H1 (cell line): ENCODE data around the gene NCL. TPM values are rescaled to one million over a fixed set of nuclear protein-coding genes. Genes with fewer than 3 reads are reported as not detected.

Source experiments
- CTCF ChIA-PET: fragments of 300-600 bp; sonication (Branson Sonifier 250); formaldehyde crosslinking; loops from one replicate; lab custom pipeline; 2021; ENCODE audit not compliant: partially characterized antibody; lab: Charles Lee
- POLR2A ChIA-PET: fragments of 300-600 bp; sonication (Branson Sonifier 250); formaldehyde crosslinking; loops from one replicate; lab custom pipeline; 2021; ENCODE audit warnings: inconsistent platforms; ENCODE audit not compliant: partially characterized antibody; lab: Charles Lee
- DNase-seq, 2 experiments: peaks; one replicate each; pipeline versions ENCODE4 v3.0.0 to v3.0.0-alpha.2; 2010 to 2022; ENCODE audit warnings: low spot score in 2 of 2, low read depth in 1 of 2, mixed read lengths in 1 of 2
- FAIRE-seq: peaks from 2 replicates; lab custom pipeline; 2011; peaks lifted over from hg19 to GRCh38; lab: Jason Lieb, UNC
- H2AFZ ChIP-seq: 2 replicates; pipeline ENCODE4 v1.8.1; 2012; ENCODE audit warnings: low read length, inconsistent platforms
- H2AK5ac ChIP-seq: 2 replicates; pipeline ENCODE4 v1.6.1; 2013; ENCODE audit warnings: low read depth, low read length
- H2BK120ac ChIP-seq: replicated peaks from 2 replicates; pipeline ENCODE3; 2013; ENCODE audit warnings: low read depth, low read length, inconsistent platforms
- H2BK12ac ChIP-seq: 2 replicates; pipeline ENCODE4 v1.6.1; 2013; ENCODE audit warnings: low read depth, low read length
- H2BK15ac ChIP-seq: 2 replicates; pipeline ENCODE4 v1.6.1; 2013; ENCODE audit warnings: low read length
- H2BK20ac ChIP-seq: 2 replicates; pipeline ENCODE4 v1.6.1; 2013; ENCODE audit warnings: low read length
- H2BK5ac ChIP-seq: 2 replicates; pipeline ENCODE4 v1.6.1; 2013; ENCODE audit warnings: low read depth, low read length
- H3K14ac ChIP-seq: 2 replicates; pipeline ENCODE4 v1.6.1; 2013; ENCODE audit warnings: inconsistent platforms; ENCODE audit not compliant: insufficient read length
- H3K18ac ChIP-seq: 2 replicates; pipeline ENCODE4 v1.6.1; 2013; ENCODE audit warnings: low read length; ENCODE audit errors: extremely low read depth
- H3K23ac ChIP-seq: 2 replicates; pipeline ENCODE4 v1.6.1; 2013; ENCODE audit warnings: inconsistent platforms; ENCODE audit not compliant: insufficient read length
- H3K23me2 ChIP-seq: 2 replicates; pipeline ENCODE4 v1.6.1; 2013; ENCODE audit warnings: low read depth, low read length
- H3K27ac ChIP-seq: 2 replicates; pipeline ENCODE4 v1.6.1; 2011; ENCODE audit warnings: low read depth, low read length, inconsistent platforms
- H3K27me3 ChIP-seq, 4 experiments: replicated peaks in 1 of 4; 1 replicate in 1 of 4; 2 replicates in 3 of 4; pipeline versions ENCODE4 v1.6.1 to v1.8.1; 2011 to 2013; ENCODE audit warnings: low read length in 3 of 4, mild to moderate bottlenecking in 3 of 4, inconsistent platforms in 2 of 4, mixed read lengths in 2 of 4, moderate library complexity in 1 of 4; ENCODE audit not compliant: control insufficient read depth in 3 of 4, insufficient read depth in 3 of 4; ENCODE audit errors: extremely low read depth in 1 of 4
- H3K36me3 ChIP-seq, 4 experiments: 2 replicates each; pipeline versions ENCODE4 v1.6.1 to v1.8.1; 2011 to 2013; ENCODE audit warnings: mild to moderate bottlenecking in 4 of 4, low read length in 3 of 4, moderate library complexity in 2 of 4, control low read depth in 1 of 4, inconsistent platforms in 1 of 4; ENCODE audit not compliant: insufficient read depth in 4 of 4, control insufficient read depth in 2 of 4
- H3K4ac ChIP-seq: replicated peaks from 2 replicates; pipeline ENCODE3; 2013; ENCODE audit warnings: low read length, low read depth, mixed read lengths, inconsistent platforms; ENCODE audit not compliant: insufficient read length
- H3K4me1 ChIP-seq, 4 experiments: replicated peaks in 1 of 4; 1 replicate in 1 of 4; 2 replicates in 3 of 4; pipeline versions ENCODE4 v1.6.1 to v1.8.1; 2011 to 2013; ENCODE audit warnings: low read length in 3 of 4, inconsistent platforms in 2 of 4, mixed read lengths in 1 of 4; ENCODE audit not compliant: insufficient read depth in 4 of 4, control insufficient read depth in 3 of 4
- H3K4me2 ChIP-seq, 2 experiments: 2 replicates each; pipeline versions ENCODE4 v1.6.1 to v1.8.1; 2011 to 2013; ENCODE audit warnings: low read depth in 2 of 2, low read length in 2 of 2, control low read depth in 1 of 2, inconsistent platforms in 1 of 2, mild to moderate bottlenecking in 1 of 2; ENCODE audit not compliant: insufficient read depth in 1 of 2
- H3K4me3 ChIP-seq, 4 experiments: fragments of 200-600, 300-600 bp in 1 of 4; sonication (generic), shearing (Covaris generic), sonication (Bioruptor Twin) in 1 of 4; 2 replicates each; pipeline versions ENCODE4 v1.5.1 to v1.8.1; 2011 to 2016; ENCODE audit warnings: low read length in 4 of 4, low read depth in 3 of 4, control low read depth in 2 of 4, inconsistent platforms in 2 of 4, mild to moderate bottlenecking in 2 of 4, mixed read lengths in 1 of 4, moderate library complexity in 1 of 4; ENCODE audit not compliant: insufficient read depth in 2 of 4; ENCODE audit errors: extremely low read depth in 1 of 4
- H3K56ac ChIP-seq: replicated peaks from 2 replicates; pipeline ENCODE3; 2013; ENCODE audit warnings: low read depth, mild to moderate bottlenecking, mixed read lengths, low read length, inconsistent platforms; ENCODE audit not compliant: insufficient read length
- H3K79me1 ChIP-seq: 2 replicates; pipeline ENCODE4 v1.6.1; 2013; ENCODE audit warnings: low read depth, low read length, control low read depth
- H3K79me2 ChIP-seq, 2 experiments: 2 replicates each; pipeline versions ENCODE4 v1.6.1 to v1.8.1; 2012 to 2013; ENCODE audit warnings: low read length in 2 of 2, mild to moderate bottlenecking in 2 of 2, inconsistent platforms in 1 of 2; ENCODE audit not compliant: insufficient read depth in 2 of 2, control insufficient read depth in 1 of 2
- H3K9ac ChIP-seq, 4 experiments: replicated peaks in 1 of 4; 1 replicate in 1 of 4; 2 replicates in 3 of 4; pipeline versions ENCODE4 v1.6.1 to v1.8.1; 2011 to 2013; ENCODE audit warnings: low read depth in 3 of 4, low read length in 3 of 4, control low read depth in 2 of 4, mild to moderate bottlenecking in 2 of 4, moderate library complexity in 2 of 4, inconsistent platforms in 1 of 4; ENCODE audit errors: extremely low read depth in 1 of 4
- H3K9me3 ChIP-seq, 2 experiments: 2 replicates each; pipeline versions ENCODE4 v1.6.1 to v1.8.1; 2012 to 2013; ENCODE audit warnings: mild to moderate bottlenecking in 2 of 2, moderate library complexity in 2 of 2, control low read depth in 1 of 2, inconsistent platforms in 1 of 2, low read depth in 1 of 2, low read length in 1 of 2, mixed read lengths in 1 of 2; ENCODE audit not compliant: insufficient read depth in 2 of 2
- H4K20me1 ChIP-seq, 2 experiments: replicated peaks in 1 of 2; 2 replicates each; pipeline versions ENCODE3 to v1.8.1; 2011 to 2013; ENCODE audit warnings: inconsistent platforms in 2 of 2, low read length in 2 of 2, mild to moderate bottlenecking in 1 of 2; ENCODE audit not compliant: insufficient read depth in 2 of 2, control insufficient read depth in 1 of 2
- H4K5ac ChIP-seq: 2 replicates; pipeline ENCODE4 v1.6.1; 2013; ENCODE audit warnings: low read length, low read depth, mixed read lengths, inconsistent platforms; ENCODE audit not compliant: insufficient read length
- H4K8ac ChIP-seq: 2 replicates; pipeline ENCODE4 v1.8.0; 2013; ENCODE audit warnings: mild to moderate bottlenecking, moderate library complexity, low read length, inconsistent platforms; ENCODE audit not compliant: insufficient read depth; ENCODE audit errors: extremely low read depth
- H4K91ac ChIP-seq: replicated peaks from 2 replicates; pipeline ENCODE3; 2013; ENCODE audit warnings: low read length, mixed read lengths, inconsistent platforms; ENCODE audit not compliant: insufficient read length
- BACH1 ChIP-seq: IDR thresholded peaks from 2 replicates; pipeline ENCODE4 v1.6.1; 2012; ENCODE audit warnings: low read length, improper control_type of control experiment
- CBX5 ChIP-seq: fragments of 300-800, 300-1000 bp; sonication (generic); IDR thresholded peaks from 2 replicates; pipeline ENCODE4 v1.7.1; 2016; ENCODE audit warnings: antibody characterized with exemption, low read length, low read depth
- E2F6 ChIP-seq: IDR thresholded peaks from 2 replicates; pipeline ENCODE4 v1.6.1; 2012; ENCODE audit warnings: inconsistent platforms
- GABPA ChIP-seq: IDR thresholded peaks from 2 replicates; pipeline ENCODE4 v1.6.1; 2011; ENCODE audit warnings: mild to moderate bottlenecking, low read length, moderate library complexity, borderline replicate concordance; ENCODE audit not compliant: insufficient read depth
- MAX ChIP-seq: IDR thresholded peaks from 2 replicates; pipeline ENCODE4 v1.6.1; 2012; ENCODE audit warnings: inconsistent platforms
- TAF7 ChIP-seq: optimal IDR thresholded peaks from 2 replicates; pipeline ENCODE3; 2011; ENCODE audit warnings: low read depth, mild to moderate bottlenecking, inconsistent platforms, low read length, moderate library complexity, borderline replicate concordance
- TBP ChIP-seq: IDR thresholded peaks from 2 replicates; pipeline ENCODE4 v1.6.1; 2011; ENCODE audit warnings: low read depth, low read length, improper control_type of control experiment
- WGBS, 2 experiments: shearing (Covaris generic) in 1 of 2; methylation state at CpG; one replicate each; pipeline versions ENCODE4 v1.1.6 to v1.1.7; 2013 to 2015; ENCODE audit warnings: low lambda C conversion rate in 2 of 2, mixed read lengths in 2 of 2, inconsistent platforms in 1 of 2, low coverage in 1 of 2, missing lambda C conversion rate in 1 of 2; ENCODE audit not compliant: insufficient replicate concordance in 2 of 2, insufficient coverage in 1 of 2, insufficient read length in 1 of 2; ENCODE audit errors: extremely low coverage in 1 of 2, missing lambda C conversion rate in 1 of 2; 5-methylcytosine and 5-hydroxymethylcytosine counted together
- polyA plus RNA-seq, 7 experiments: library from polyadenylated mRNA; depleted of rRNA in 3 of 7; stranded (reverse) in 5 of 7; unstranded in 2 of 7; fragments of >200 nt in 5 of 7; fragments of 200-250 nt in 2 of 7; gene quantifications; 1 replicate in 5 of 7; 2 replicates in 1 of 7; 4 replicates in 1 of 7; pipeline versions ENCODE4 v1.2.1 to v1.2.3, GENCODE V29; 2011 to 2013; ENCODE audit warnings: missing spikeins in 2 of 7, mixed read lengths in 2 of 7
- total RNA-seq: library from RNA; stranded (reverse); fragmentation: NEBNext Ultra II Directional; extraction: Animal tissue kit (Norgen Biotek cat#: 25700); gene quantifications from 2 replicates; pipeline ENCODE4 v1.2.1, GENCODE V29; 2021

NCL gene
- total and polyA plus RNA-seq, 2 of the 8 experiments (the other 6 are each of a cell fraction or from before 2014, with no cell fraction given), result 61.2 to 1,478 TPM

GRCh38 chr2:231483398-231484329 lies 19.4 kb upstream of the NCL start:
- no peak overlapping the region for H2BK120ac ChIP-seq
- no peak overlapping the region for H3K9ac ChIP-seq
- WGBS, 2 experiments, result 87% methylated on average over 54 of the region's 65 CpGs; no CpG with 5 or more reads in 1 of the 2 experiments
- H2BK15ac ChIP-seq, result no peak overlapping the region
- DNase-seq (peak in 1 of 2 experiments; percentile 55), FAIRE-seq (no peak)
- H3K27ac ChIP-seq, result no peak overlapping the region
- no peak overlapping the region for H3K18ac ChIP-seq
- no peaks in the 10 kb centered on the region; a peak in 1 of 8 replicates for H3K36me3 ChIP-seq
- H2BK12ac ChIP-seq, result no peak overlapping the region
- H2BK20ac ChIP-seq, result no peak overlapping the region
- H3K4ac ChIP-seq, result no peak overlapping the region
- H3K4me3 ChIP-seq, result no peak overlapping the region
- no peak overlapping the region for H3K14ac ChIP-seq
- POLR2A ChIA-PET, result interaction anchor here (0.6 to 18.4 kb wide), 7 partner anchors 8 to 111 kb away, joined by 3 to 364 read pairs (median 5); partner anchors contain the start of gene NCL
- H4K8ac ChIP-seq, result peak overlapping the region; percentile 91; the same call in 1 of the 2 replicates
- H3K79me1 ChIP-seq, result no peaks in the 10 kb centered on the region
- CTCF ChIA-PET, result interaction anchor here (0.6 to 8.0 kb wide), 17 partner anchors 8 to 138 kb away, joined by 3 to 94 read pairs (median 5); partner anchors contain the start of gene NCL
- H3K23me2 ChIP-seq, result no peaks in the 10 kb centered on the region
- no peak overlapping the region for H4K91ac ChIP-seq
- H4K20me1 ChIP-seq, result no peaks in the 10 kb centered on the region
- H3K9me3 ChIP-seq, result no peaks in the 10 kb centered on the region
- H3K23ac ChIP-seq, result no peak overlapping the region
- H3K27me3 ChIP-seq, result no peaks in the 10 kb centered on the region
- no peak overlapping the region for H3K4me2 ChIP-seq
- H2AFZ ChIP-seq, result no peak overlapping the region; the same call in 1 of the 2 replicates
- H3K4me1 ChIP-seq, result peaks cover 0 to 2% (median 0%) of the 10 kb centered on the region in 4 experiments; a peak in 1 of 7 replicates
- TF ChIP-seq TAF7 (no peak), E2F6 (peak; percentile 69), CBX5 (no peak), TBP (no peak), BACH1 (no peak), GABPA (0 out of 2 replicates have a peak, but pooled peaks have one; percentile 17), MAX (peak; percentile 1)
- no peak overlapping the region for H3K56ac ChIP-seq
- H3K79me2 ChIP-seq, result no peaks in the 10 kb centered on the region
- H4K5ac ChIP-seq, result no peak overlapping the region
- H2AK5ac ChIP-seq, result no peak overlapping the region
- H2BK5ac ChIP-seq, result no peak overlapping the region
